ENCODE measurements around the gene NRP1.
"Not testable (repeated sequence)": the region's sequence is repeated elsewhere in the genome, so short reads cannot be mapped to it uniquely, and the experiment has no call there.

The NRP1 gene

DNA sequence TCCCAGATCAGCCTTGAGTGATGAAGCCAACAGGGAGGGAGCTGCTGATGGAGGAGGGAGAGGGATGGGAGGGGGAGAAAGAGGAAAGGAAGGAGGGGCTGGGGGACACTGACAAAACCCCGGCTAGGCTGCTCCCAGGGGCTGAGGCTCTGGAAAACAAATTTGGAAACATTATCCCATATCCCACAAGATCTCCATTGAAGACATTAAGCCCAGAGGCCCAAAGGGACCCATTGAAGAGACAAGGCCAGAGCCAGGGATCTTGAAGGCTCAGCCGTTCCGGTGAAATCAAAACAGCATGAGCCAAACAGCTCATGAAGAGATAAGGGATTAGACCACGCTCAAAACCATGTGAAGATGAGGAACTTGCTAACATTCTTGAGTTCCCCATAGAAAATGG is 192.2 kb downstream of the NRP1 start:
- FAIRE-seq, result no peak

DNA sequence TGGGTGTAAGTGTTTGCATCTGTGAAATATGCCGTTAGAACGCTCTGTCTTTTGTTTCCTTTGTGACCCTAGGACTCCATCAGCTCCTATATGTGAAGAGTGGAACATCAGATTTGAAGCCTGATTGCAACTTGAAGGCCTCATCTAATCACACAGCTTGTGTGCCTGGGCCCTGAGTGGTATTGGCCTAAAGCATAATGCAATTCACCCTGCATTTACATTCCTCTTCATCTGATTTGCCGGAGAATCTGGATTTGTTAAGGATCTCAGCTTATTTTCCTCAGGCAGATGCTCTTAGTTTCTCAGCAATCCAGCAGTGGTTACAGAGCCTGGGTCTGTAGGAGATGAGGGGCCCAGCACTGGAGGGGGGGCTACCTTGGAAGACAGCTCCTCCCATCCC is 193.2 kb downstream of the NRP1 start:
- FAIRE-seq, result no peak

DNA sequence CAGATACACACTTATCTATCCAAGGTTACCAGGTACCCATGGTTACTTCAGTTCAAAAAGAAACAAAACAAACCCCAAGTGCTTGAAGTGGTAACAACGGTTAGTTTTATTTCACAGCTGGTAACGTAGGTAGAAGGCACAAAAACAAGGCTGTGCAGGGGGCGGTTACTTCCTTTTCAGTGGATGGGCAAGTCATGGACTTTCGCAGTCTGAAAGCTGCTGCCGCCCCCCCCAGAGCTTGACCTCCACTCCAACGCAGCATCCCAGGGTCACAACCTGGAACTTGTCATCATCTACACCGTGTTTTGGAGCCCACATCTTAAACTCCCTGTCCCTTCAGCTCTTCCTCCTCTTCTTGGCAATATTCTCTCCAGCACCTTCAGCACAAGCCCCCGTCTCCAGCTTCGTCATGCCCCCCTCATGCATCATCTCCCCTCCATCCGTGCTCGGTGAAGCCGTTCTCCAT is 195.3 kb downstream of the NRP1 start:
- no peak for FAIRE-seq

DNA sequence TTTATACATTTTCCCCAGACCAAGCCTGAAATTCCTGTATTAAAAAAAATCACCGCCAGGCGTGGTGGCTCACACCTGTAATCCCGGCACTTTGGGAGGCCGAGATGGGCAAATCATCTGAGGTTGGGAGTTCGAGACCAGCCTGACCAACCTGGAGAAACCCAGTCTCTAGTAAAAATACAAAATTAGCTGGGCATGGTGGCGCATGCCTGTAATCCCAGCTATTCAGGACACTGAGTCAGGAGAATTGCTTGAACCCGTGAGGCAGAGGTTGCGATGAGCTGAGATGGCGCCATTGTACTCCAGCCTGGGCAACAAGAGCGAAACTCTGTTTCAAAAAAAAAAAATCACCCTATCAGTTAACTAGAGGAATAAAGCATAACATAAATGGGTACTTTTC is 195.8 kb downstream of the NRP1 start:
- FAIRE-seq, result not testable (repeated sequence)

DNA sequence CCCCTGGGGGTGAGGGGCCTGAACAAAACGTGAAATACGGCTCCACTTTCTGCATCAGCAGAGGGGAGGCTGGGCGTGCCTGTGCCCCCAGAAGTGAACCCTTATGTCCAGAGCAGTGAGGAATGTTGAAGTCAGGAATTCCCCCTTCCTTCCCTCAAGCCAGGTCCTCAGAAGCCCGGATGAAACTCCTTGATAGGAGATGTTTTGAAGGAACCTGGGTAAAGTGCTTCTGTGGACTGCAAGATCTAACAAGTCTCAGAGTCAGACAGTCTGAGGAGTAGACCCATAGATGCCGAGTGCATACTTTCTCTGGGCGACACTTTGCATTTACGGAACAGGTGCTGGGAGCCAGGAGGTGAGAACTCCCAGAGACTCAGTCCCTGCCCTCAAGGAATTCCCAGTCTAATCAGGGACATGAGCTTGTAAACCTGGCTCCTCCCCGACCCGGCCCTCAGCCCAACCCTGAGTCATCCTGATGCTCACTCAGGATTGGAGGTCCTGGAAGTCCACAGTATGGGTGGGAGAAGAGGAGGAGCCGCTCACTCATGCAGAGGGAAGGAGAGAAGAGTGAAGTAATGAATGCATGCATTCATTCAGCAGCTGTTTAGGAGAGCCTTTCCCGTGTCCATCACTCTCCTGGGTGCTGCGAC is 197.0 kb downstream of the NRP1 start:
- FAIRE-seq, result no peak

DNA sequence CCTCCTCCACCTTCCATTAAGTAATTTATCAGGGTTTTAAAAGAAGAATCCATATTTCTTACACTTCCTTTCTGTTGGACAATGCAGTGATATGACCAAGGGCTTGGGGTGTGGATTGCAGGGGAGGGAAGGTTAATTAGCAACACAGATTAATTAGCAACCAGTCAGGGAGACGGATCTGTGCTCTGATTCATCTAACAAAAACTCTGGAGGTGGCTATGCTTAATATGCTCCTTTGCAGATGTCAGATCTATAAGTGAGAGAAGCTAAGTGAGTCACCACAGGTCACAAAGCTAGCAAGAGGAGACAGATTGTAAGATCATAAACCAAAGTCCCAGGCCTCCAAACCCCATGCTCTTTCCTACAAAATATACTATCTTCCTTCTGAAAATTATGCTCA is 197.7 kb downstream of the NRP1 start:
- FAIRE-seq, result no peak

DNA sequence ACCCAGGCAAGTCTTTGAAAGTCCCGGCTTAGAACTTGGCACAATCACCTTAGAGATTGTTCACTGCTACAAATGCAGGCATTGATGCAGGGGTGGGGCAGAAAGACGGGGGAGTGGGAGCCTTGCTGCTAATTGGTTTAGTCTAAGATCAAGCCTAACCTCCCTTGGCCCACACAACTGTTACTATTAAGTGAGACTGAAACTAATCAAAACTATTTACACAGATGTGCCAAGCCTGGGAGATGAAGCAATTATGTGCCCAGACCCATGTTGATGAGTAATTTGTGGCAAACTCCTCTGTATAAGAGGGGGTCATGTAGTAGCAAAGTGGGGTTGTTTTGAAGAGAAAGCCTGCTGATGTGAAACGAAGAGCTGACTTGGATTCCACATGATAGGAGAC is 198.2 kb downstream of the NRP1 start:
- FAIRE-seq, result no peak

DNA sequence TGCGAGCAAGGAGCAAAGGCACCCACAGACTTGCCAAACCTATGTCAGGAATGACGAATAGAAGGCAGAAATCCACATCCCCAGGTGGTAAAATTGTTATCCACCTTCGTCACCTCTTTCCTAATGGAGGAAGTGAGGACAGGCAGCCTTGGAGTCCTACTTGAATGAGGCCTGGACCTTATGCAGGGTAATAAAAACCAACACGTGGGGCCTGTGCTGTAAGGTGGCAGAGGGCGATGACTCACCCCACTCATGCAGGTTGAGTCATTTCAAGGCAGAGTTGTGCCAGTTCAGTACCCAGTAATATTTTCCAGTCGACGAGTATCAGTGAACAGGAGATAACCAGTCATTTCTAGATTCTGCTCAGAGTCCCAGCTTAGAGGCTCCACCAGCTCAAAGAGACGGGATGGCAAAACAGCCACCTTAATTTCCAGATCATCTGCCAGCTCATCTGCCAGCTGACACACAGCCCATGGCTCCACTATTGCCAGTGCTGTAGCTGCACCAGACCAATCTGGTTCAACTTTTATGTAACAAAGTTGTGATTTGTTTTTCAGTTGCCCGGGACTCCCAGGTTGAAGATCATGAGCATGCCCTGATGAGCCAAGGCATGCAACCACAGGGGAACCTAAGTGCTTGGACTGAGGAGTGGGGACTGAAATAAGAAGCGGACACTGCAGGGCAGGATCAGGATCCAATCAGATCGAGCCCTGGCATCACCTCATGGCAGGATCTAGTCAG is 200.3 kb downstream of the NRP1 start:
- FAIRE-seq, result no peak

DNA sequence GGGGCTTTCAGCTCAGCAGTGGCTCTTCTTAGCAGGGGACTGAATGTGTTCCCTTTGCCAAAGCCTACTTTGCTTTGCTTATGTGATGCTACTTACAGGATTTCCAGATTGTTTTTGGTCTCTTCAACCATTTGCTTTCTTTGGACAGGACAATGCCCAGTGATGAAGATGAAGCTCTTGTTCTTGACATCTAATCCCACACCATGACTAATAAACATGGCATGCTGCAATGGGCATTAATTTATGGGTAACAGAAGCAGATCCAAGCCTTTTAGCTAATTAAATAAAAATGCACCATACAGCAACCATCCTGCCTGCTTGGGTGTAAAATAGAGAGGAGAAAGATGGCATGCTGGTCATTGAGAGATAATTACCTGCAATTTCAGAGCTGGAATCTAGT is 200.9 kb downstream of the NRP1 start:
- no peak for FAIRE-seq

DNA sequence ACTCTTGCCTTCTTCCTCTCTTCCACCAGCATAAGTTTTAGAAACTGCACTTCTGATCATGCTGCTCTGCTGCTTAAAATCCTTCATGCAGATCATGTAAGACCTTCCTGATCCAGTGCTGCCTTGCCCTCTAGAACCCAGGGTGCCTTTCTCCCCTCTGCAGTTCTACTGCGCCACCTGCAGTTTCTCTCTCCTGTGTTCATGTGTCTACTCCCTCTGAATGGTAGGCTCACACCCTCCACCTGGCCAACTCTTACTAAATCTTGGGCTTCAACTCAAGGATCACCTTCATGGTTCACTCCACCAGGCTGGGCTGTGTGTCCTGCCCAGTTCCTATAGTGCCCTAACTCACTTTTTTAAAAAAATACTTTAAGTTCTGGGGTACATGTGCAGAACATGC is 201.8 kb downstream of the NRP1 start:
- FAIRE-seq, result no peak

DNA sequence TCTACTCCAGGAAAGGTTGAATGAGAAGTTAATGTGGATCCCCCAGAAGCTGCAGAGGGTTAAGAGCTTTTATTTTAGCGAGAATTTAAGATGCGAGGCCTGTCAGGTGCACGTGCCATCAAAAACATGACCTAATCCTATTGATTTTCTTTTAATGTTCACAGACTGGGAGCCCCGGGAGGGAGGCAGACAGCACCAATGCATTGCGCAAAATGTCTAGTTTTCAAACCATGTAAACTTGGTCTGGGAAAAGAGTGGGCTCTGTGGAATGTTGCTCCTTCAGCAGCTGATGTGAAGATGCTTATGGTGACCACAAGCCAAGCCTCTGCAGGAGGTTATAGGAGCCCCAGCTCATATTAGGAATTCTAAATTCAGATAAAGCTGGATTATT is 204.5 kb downstream of the NRP1 start:
- FAIRE-seq, result no peak

DNA sequence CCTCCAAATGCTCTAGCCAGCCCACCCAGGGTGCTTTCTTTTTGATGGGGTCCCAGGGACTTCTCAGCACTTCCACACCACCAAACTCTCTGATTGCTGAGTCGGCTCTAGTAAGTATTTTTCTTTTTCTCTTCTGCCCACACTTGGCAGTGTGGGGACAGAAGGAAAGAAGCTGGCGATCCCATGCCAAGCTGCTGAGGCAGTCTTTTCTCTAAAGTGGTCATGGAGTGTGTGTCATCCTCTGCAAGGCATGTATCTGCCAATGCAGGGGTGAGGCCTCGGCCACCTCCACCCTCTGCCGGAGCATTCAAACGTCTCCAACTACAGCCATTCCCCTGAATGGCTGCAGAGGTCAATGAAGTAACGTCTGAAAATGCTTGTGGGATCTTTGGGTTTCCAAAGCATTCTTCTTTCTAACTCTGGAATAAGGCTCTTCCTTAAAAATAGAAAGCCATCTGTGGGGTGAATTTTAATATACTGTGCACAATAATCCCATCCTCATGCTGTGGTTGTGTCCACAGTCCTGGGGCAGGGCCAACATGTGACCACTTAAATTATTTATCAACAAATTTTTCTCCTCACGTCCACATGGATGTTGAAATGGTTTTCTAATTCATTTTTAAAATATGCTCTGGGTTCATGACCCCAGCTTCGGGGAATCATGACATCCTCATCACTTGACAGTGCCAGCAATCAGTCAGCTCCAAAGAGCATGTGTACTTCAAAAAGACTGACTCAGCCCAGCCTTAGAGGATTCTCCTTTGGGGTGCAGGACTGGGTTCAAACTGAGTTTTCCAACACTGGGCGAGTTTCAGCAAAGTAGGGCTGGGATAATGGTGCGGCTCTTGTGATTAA is 205.1 kb downstream of the NRP1 start:
- FAIRE-seq, result no peak

DNA sequence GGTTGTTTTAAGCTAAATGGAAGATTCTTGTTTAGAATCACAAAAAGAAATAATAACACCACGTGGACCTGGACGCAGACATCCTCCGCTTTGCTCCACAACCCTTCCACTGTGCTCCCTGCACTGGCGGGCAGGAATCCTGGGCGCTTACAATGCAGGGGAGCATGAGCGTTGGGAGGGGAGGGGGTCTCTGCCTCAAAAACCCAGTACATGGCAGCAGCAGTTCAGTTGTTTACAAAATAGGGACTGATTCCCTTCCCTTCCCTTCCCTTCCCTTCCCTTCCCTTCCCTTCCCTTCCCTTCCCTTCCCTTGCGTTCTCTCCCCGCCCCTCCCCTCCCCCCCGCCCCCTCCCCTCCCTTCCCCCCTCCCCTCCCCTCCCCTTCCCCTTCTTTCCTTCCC is 206.8 kb downstream of the NRP1 start:
- FAIRE-seq, result no peak
